WTC11 (cell line): Measurements from ENCODE around the gene CORIN. TPM values are rescaled to one million over a fixed set of nuclear protein-coding genes. Genes with fewer than 3 reads are reported as not detected.

Experiments
- ATAC-seq: fragments of 200-7000 bp; cut with Tn5 transposase; 2 replicates; pipeline ENCODE4 v1.10.0; 2021; ENCODE audit warnings: mild to moderate bottlenecking, moderate library complexity
- CTCF ChIA-PET: fragments of 300-600 bp; sonication (Branson Sonifier 250); formaldehyde crosslinking; loops from one replicate; lab custom pipeline; 2021; ENCODE audit warnings: antibody characterized with exemption; lab: Charles Lee
- POLR2A ChIA-PET: fragments of 350-600 bp; sonication (Branson Sonifier 250); formaldehyde crosslinking; loops from one replicate; lab custom pipeline; 2021; ENCODE audit warnings: antibody characterized with exemption; lab: Charles Lee
- DNase-seq: peaks from one replicate; pipeline ENCODE4 v3.0.0; 2021; ENCODE audit warnings: low spot score
- H3K27ac Mint-ChIP-seq: 2 replicates; pipeline ENCODE4 v1.8.0; 2021; ENCODE audit warnings: mixed read lengths
- H3K27me3 Mint-ChIP-seq: 2 replicates; pipeline ENCODE4 v1.8.0; 2021; ENCODE audit warnings: low read depth, mild to moderate bottlenecking, moderate library complexity, mixed read lengths
- H3K36me3 Mint-ChIP-seq: 2 replicates; pipeline ENCODE4 v1.8.0; 2021; ENCODE audit warnings: mixed read lengths
- H3K4me1 Mint-ChIP-seq: 2 replicates; pipeline ENCODE4 v1.8.0; 2022; ENCODE audit warnings: mixed read lengths
- H3K4me3 Mint-ChIP-seq: 2 replicates; pipeline ENCODE4 v1.8.0; 2021; ENCODE audit warnings: mild to moderate bottlenecking, moderate library complexity, mixed read lengths
- H3K9me3 Mint-ChIP-seq: 2 replicates; pipeline ENCODE4 v1.8.0; 2021; ENCODE audit warnings: mixed read lengths
- ATF2 ChIP-seq: sonication (generic); formaldehyde crosslinking; IDR thresholded peaks from 2 replicates; pipeline ENCODE4 v1.8.1; 2022; ENCODE audit warnings: low read depth, missing genetic modification reagents, borderline replicate concordance
- ATF3 ChIP-seq: sonication (generic); formaldehyde crosslinking; conservative IDR thresholded peaks from 2 replicates; pipeline ENCODE4 v1.8.1; 2022; ENCODE audit warnings: mild to moderate bottlenecking, missing genetic modification reagents
- ESRRA ChIP-seq: sonication (generic); formaldehyde crosslinking; IDR thresholded peaks from 2 replicates; pipeline ENCODE4 v1.8.1; 2022; ENCODE audit warnings: mild to moderate bottlenecking, missing genetic modification reagents, borderline replicate concordance
- FOXJ3 ChIP-seq: sonication (generic); formaldehyde crosslinking; IDR thresholded peaks from 2 replicates; pipeline ENCODE4 v1.9.0; 2021; ENCODE audit warnings: missing genetic modification reagents, mild to moderate bottlenecking, borderline replicate concordance
- GABPB1 ChIP-seq: sonication (generic); formaldehyde crosslinking; IDR thresholded peaks from 2 replicates; pipeline ENCODE4 v1.8.1; 2023; ENCODE audit warnings: mild to moderate bottlenecking, missing genetic modification reagents
- GRHL2 ChIP-seq: fragments of 250-450 bp; sonication (Bioruptor Pico); IDR thresholded peaks from 2 replicates; pipeline ENCODE4 v1.8.0; 2022; ENCODE audit warnings: mild to moderate bottlenecking, moderate library complexity; ENCODE audit not compliant: insufficient replicate concordance, severe bottlenecking
- HMGA2 ChIP-seq: fragments of 250-450 bp; sonication (Bioruptor Pico); IDR thresholded peaks from 2 replicates; pipeline ENCODE4 v1.4.0; 2021; ENCODE audit warnings: mild to moderate bottlenecking, moderate library complexity
- OVOL2 ChIP-seq: fragments of 250-450 bp; sonication (Bioruptor Pico); IDR thresholded peaks from 2 replicates; pipeline ENCODE4 v1.9.0; 2021; ENCODE audit warnings: mild to moderate bottlenecking, borderline replicate concordance
- PRDM15 ChIP-seq: sonication (generic); formaldehyde crosslinking; IDR thresholded peaks from 2 replicates; pipeline ENCODE4 v1.8.0; 2022; ENCODE audit warnings: missing genetic modification reagents
- RELA ChIP-seq: sonication (generic); formaldehyde crosslinking; IDR thresholded peaks from 2 replicates; pipeline ENCODE4 v1.8.1; 2022; ENCODE audit warnings: missing genetic modification reagents, mild to moderate bottlenecking, borderline replicate concordance
- TEAD4 ChIP-seq: sonication (generic); formaldehyde crosslinking; IDR thresholded peaks from 2 replicates; pipeline ENCODE4 v1.8.0; 2022; ENCODE audit warnings: mild to moderate bottlenecking, missing genetic modification reagents
- USF1 ChIP-seq: sonication (generic); formaldehyde crosslinking; IDR thresholded peaks from 2 replicates; pipeline ENCODE4 v1.8.0; 2022; ENCODE audit warnings: mild to moderate bottlenecking, missing genetic modification reagents
- ZMAT4 ChIP-seq: fragments of 250-450 bp; sonication (Bioruptor Pico); IDR thresholded peaks from 2 replicates; pipeline ENCODE4 v1.9.0; 2021; ENCODE audit warnings: mild to moderate bottlenecking
- ZNF138 ChIP-seq: sonication (generic); formaldehyde crosslinking; conservative IDR thresholded peaks from 2 replicates; pipeline ENCODE4 v1.8.1; 2022; ENCODE audit warnings: mild to moderate bottlenecking, moderate library complexity, missing genetic modification reagents
- ZNF232 ChIP-seq: sonication (generic); formaldehyde crosslinking; IDR thresholded peaks from 2 replicates; pipeline ENCODE4 v1.8.0; 2022; ENCODE audit warnings: mild to moderate bottlenecking, missing genetic modification reagents
- ZNF281 ChIP-seq: sonication (generic); formaldehyde crosslinking; IDR thresholded peaks from 2 replicates; pipeline ENCODE4 v1.8.0; 2023; ENCODE audit warnings: mild to moderate bottlenecking, missing genetic modification reagents
- ZNF425 ChIP-seq: fragments of 250-450 bp; sonication (Bioruptor Pico); conservative IDR thresholded peaks from 2 replicates; pipeline ENCODE4 v1.9.0; 2021; ENCODE audit warnings: mild to moderate bottlenecking
- ZNF671 ChIP-seq: fragments of 250-450 bp; sonication (Bioruptor Pico); IDR thresholded peaks from 2 replicates; pipeline ENCODE4 v1.8.0; 2021; ENCODE audit warnings: mild to moderate bottlenecking
- total RNA-seq: library from RNA; stranded (reverse); gene quantifications from 3 replicates; pipeline ENCODE4 v1.2.3, GENCODE V29; 2021

The CORIN gene
- total RNA-seq, 1 experiment from 2014 or later: 0.33 TPM

GRCh38 chr4:47736555-47736954 lies 101.3 kb downstream of the CORIN start:
- H3K27me3 Mint-ChIP-seq: no peaks in the 10 kb centered on the region

GRCh38 chr4:47736146-47736545 lies 101.7 kb downstream of the CORIN start:
- Mint-ChIP-seq H3K4me1 (peaks cover 5% of the 10 kb centered on the region; the same call in 1 of the 2 replicates), H3K4me3 (no peak overlapping the region), H3K27me3 (no peaks in the 10 kb centered on the region), H3K9me3 (peaks cover 23% of the 10 kb centered on the region), H3K27ac (no peak overlapping the region), H3K36me3 (peaks cover 14% of the 10 kb centered on the region)
- TF ChIP-seq RELA (CRISPR knock-in tag) (no peak), PRDM15 (no peak), ZNF671 (no peak), ZNF138 (CRISPR knock-in tag) (no peak), HMGA2 (no peak), ZMAT4 (no peak), GRHL2 (CRISPR knock-in tag) (no peak)
- POLR2A ChIA-PET: no interaction called here
- no peak for DNase-seq
- CTCF ChIA-PET: interaction anchor here (2.1 kb wide), 1 partner anchor 100 kb away, joined by 4 read pairs; no protein-coding TSS in a partner anchor
- ATAC-seq: no peak

More at GRCh38 chr4:47736555-47736954, 101.3 kb downstream of the CORIN start:
- DNase-seq (no peak), ATAC-seq (no peak)
- TF ChIP-seq OVOL2: no peak
- no peak for TF ChIP-seq HMGA2
- no peak for TF ChIP-seq ESRRA
- TF ChIP-seq ATF2 (CRISPR knock-in tag): no peak
- no peak for TF ChIP-seq TEAD4 (CRISPR knock-in tag)
- no peak for TF ChIP-seq ZNF425 (CRISPR knock-in tag)
- no peak for TF ChIP-seq USF1 (CRISPR knock-in tag)
- TF ChIP-seq ZNF232 (CRISPR knock-in tag): no peak
- TF ChIP-seq FOXJ3 (CRISPR knock-in tag): no peak
- no peak for TF ChIP-seq ZNF281 (CRISPR knock-in tag)
- TF ChIP-seq ATF3 (CRISPR knock-in tag): no peak
- no peak for TF ChIP-seq GABPB1 (CRISPR knock-in tag)
- H3K36me3 Mint-ChIP-seq: peaks cover 14% of the 10 kb centered on the region
- H3K27ac Mint-ChIP-seq: no peak overlapping the region
- peaks cover 5% of the 10 kb centered on the region; the same call in 1 of the 2 replicates for H3K4me1 Mint-ChIP-seq
- H3K4me3 Mint-ChIP-seq: no peak overlapping the region
- ChIA-PET POLR2A (no interaction called here), CTCF (interaction anchor here (0.6 to 2.1 kb wide), 2 partner anchors 100 to 664 kb away, joined by 3 to 4 read pairs; no protein-coding TSS in a partner anchor)
- peaks cover 21% of the 10 kb centered on the region for H3K9me3 Mint-ChIP-seq
